GM21737 (cell line): Measurements from ENCODE around the gene CDCP2.

Experiments used
- ATAC-seq: cut with Tn5 transposase; IDR thresholded peaks from one replicate; pipeline ENCODE4 v1.9.1; 2021; ENCODE audit warnings: mild to moderate bottlenecking, moderate library complexity; ENCODE audit not compliant: unreplicated experiment

CDCP2 gene

DNA sequence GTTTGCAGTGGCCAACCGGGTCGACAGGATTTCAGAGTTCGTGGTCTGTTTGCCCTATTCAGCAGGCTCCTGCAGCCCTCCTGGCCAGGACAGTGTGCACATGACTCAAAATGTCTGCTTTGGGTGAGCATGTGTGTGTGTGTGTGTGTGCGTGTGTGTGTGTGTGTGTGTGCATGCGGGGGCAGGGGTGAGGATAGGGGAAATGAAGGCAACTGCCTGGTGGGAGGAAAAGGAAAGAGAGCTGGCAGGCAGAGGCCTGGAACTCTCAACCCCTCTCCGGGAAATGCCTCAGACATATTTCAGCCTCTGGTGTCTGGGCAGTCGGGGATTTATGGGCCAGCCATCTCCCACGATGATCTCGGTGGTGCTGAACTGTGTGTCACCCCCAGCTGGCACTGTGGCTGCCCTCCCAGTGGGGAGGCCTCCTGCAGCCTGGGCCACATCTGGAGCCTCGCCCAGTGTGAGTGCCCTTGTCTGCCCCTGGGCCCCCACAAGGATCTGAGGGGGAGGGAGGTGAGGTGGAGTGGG, 15.2 kb downstream of the CDCP2 start:
- ATAC-seq: no peak

DNA sequence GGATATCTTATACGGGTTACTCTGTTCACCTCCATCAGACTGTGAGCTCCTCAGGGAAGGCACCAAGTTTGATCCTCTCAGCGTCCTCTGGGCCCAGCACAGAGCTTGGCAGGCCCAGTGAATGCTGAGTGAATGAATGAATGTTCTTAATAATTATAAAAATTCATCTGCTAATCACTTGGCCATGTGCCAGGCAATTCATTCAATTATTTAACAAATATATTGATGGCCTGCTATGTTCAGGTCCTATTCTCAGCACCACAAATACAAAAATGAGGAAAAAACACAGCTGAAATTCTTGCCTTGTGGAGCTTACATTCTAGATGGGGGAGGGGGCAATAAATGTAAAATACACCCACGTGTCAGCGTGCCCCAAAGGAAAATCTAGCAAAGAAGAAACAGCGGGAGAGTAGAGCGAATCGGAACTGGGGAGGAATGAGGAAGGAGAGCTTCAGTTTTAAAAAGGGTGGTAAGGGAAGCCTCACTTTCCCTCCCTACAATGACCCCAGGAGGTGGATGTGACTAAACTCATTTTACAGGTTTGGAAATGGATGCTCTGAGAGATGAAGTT, 15.8 kb downstream of the CDCP2 start:
- no peak for ATAC-seq

DNA sequence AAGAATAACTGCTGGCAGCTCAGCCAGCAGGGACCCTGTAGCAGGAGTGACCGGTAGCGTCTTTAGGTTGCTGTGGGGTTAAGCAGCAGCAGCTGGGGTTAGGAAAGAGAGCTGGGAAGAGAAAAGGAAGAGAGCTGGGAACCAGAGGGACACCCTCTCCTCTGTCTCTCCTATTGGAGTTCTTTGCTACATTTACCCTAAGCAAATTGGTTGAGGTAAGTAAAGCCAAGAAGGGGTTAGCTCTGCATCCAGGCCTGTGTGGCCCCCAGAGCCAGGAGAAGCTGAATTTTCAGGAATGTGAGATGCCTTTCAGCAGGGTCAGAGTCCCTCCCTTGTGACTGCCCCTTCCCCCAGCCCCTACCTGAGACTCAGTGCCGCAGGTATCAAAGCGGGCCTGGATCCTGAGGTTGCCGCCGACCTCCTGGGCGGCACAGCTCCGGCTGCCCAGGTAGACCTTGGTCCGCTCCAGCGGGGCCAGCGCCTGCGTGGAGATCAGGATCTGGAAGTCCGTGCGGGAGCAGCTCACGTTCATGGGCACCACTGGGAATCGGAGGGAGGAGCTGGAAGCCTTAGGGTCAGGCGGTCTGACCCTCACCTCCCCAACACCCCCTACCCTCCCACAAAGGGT, 16.4 kb downstream of the CDCP2 start:
- no peak for ATAC-seq

DNA sequence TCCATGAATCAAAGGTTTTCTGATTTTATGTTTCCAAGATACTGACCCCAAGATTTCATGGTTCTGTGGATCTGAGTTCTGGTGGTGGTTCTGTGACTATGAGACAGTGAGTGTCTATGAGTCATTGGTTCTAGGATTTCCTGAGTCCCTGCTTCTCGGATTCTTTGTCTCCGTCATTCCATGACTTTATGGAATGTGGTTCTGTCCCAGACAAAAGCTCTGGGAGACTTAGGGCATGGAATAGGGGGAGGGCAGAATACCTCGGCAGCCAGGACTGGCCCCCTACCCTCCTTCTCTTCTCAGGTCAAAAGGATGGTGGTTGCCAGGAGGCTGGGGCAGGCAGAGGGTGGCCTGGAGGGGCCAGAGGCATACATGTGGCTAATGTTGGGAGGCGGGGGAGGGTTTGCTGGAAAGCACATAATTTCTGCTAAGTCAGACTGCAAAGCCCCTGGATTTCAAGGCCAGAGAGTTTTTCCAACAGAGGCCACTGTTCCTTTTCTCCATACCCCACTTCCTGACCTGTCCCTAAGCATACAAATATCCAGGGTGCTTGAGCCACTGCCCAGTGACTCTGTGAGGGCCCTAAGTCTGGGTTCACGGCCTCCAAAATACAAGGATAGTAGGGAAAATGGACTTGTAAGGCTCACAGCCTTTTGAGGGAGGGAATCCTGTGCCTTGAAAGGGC, 17.2 kb downstream of the CDCP2 start:
- ATAC-seq: no peak

DNA sequence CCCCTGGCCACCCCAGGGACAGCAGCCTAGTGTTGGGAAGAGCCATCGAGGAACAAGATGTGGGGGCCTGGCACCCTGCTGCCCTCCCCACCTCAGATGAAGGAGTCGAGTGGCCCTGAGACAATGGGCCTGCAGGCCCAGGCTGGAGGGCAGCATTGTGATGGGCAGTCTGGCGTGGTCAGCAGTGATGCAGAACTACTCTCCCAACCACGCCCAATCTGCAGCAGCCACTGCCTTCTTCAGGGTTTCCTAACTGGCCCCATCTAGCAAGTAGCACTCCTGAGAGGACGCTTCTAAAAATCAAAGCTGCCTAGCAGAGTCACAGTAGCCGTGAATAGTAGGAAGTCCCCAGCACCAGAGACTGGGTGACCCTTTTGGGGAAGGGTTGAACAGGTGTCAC, 18.5 kb downstream of the CDCP2 start:
- ATAC-seq: no peak

DNA sequence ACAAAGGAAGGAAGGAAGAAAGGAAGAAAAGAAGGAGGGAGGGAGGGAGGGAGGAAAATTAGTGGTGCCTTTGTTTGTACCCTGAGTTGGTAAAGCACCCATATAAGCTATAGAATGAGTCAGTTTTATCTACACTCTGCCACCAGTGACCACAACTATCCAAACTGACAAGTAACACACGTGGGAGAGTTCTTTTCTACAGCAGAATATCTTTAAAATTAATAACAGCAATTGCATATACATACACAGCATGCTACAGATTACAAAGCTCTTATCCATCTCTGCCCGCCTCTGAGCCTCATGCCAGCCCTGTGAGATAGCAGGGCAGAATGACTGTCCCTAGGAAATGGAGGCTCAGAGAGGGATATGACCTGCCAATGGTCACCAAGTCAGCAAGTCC, 20.3 kb downstream of the CDCP2 start:
- no peak for ATAC-seq

DNA sequence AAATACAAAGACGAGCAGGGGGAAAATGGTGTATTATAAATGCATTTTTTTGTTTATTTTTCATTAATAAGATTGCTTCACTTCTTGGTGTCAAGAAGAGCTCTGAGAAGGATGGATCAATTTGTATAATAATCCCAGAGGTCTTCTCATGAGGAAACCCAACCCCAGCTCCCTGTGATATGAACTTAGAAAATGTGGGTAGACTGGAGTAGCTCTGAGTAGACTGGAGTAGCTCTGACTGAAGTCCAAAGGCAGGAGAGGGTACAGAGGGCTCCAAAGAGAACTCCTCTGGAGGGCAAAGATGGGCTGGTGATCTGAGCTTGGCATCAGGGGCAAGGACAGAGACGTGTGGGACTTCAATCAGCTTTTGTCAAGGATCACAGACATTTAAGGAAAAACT, 21.4 kb downstream of the CDCP2 start:
- no peak for ATAC-seq

DNA sequence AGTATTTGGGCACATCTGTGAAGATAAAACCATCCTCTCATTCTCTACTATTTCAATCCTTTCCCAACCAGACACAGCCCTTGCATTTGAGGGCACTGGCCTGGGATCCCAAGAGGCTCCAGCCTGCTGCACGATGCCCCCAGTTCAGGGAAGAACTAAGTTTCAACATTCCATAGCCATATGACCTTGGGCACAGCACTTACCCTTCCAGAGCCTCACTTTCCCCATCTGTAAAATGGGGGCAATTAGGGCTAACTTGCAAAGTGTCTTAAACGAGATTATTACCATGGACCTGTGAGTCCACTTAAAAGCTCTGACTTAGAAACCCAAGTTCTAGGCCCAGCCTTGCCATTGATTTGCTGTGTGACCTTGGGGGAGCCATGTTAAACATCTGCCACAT, 22.9 kb downstream of the CDCP2 start:
- no peak for ATAC-seq

DNA sequence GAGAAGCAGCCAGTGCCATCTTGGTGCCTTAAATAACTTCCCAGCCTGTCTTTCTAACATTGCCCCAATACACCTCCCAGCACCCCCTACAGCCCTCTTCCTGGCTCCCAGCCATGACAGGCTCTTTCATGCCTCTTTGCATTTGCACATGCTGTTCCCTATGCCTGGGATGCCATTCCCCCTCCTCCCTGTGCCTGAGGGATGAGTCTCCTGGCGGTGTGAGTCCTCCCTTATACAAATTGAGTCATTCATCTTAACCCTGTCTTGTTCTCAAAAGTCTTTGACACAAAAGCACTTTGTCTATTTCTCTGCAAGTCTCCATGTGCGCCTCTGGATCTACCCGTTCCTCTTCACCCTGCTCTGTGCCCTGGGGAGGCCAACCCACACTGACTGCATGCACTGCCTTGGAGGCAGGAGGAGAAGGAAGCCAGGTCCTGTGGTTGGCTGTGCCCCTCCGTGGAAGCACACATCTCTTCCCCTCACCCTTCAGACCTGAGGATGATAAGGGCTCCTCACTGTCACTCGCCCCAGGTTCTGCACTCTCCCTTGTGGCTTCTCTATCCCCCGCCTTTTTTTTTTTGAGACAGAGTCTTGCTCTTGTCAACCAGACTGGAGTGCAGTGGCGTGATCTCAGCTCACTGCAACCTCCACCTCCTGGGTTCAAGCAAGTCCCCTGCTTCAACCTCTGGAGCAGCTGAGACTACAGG, 25.1 kb downstream of the CDCP2 start:
- ATAC-seq: no peak

DNA sequence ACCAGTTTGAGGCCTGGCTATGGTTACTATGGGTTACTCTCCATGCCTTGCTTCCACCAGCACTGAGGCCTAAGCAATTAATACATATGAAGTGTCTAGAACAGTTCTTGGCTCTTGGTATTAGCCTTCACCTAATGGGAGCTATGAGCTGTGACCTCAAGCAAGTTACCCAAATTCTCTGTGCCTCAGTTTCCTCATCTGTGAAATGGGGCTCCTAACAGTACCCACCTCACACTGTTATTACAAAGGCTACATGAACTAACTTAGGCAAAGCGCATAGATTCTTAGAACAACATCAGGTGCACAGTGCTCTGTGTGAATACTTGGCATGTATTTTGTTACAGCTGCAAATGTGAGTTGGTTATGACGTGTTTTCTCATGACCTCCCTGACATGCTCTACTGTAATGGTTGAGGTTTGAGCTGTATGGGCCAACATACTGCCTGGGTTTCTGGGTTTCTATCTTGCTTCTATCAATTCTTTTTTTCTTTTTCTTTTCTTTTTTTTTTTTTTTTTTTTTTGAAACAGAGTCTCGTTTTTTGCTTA, 26.5 kb downstream of the CDCP2 start:
- no peak for ATAC-seq

DNA sequence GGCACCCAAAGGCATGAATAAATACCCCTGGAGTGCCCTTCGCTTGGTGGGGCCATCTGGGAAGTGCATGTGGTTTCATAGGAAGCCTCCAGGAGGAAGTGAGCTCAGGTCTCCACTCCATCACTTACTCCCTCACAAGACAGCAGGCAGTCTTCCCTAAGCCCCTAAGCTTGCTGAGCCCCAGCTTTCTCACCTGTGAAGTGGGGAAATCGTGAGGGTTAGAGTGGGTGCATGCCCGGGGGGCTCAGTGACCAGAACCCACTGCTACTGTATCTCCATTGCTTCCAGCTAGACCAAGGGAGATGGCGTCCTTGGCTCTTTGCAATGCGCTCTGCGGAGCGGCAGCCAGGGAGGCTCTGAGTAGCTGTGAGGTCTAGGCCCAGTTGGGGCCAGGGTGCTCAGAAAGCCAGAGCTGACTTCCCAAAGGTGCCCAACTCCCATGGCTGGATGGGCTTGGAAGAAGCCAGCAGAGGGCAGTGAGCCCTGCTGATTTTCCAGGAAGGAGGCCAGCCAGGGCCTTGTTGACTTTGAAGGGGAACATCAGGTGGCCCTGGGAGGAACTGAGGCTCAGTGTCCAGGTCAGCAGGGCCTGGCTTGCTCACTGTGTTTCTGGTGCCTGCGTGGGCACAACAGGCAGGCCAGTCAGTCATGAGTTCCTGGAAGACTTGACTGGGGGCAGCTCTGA, 27.3 kb downstream of the CDCP2 start:
- ATAC-seq: no peak

DNA sequence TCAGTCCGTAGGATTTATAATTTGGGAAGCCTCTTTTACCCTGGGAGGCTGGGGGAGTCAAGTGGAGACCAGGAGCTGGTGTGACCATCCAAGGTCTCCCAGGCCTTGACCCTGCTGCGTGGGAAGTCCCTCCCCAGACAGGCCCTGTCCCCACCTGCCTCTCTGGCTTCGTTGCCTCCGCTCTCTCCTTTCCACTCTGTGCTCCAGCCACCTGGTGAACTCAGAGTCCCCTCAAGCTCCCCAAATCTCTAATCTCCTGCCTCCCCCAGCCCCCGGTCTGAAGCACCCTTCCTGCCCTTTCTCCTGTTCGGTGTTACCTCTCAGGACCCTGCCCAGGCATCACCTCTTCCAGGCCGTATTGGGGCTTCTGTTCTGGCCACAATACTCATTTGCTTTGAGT, 27.9 kb downstream of the CDCP2 start:
- no peak for ATAC-seq

DNA sequence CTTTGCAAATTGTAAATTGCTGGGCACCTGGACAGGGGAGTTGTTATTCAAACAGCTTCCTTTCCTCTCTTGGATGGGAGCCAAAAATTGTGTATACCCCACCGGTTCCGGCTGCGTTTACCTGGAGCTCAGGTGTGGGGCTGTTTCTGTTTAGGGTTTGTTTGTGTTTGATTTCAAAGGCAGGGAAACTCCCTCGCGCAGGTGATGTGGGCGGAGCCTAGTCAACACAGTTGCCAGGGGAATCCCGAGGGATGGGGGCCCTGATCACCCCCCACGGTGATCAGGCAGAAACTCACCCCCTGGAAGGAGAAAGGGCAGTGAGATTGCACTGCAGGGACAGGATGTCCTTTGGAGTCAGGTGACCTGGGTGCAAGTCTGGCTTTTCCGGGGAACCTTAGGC, 28.3 kb downstream of the CDCP2 start:
- no peak for ATAC-seq

DNA sequence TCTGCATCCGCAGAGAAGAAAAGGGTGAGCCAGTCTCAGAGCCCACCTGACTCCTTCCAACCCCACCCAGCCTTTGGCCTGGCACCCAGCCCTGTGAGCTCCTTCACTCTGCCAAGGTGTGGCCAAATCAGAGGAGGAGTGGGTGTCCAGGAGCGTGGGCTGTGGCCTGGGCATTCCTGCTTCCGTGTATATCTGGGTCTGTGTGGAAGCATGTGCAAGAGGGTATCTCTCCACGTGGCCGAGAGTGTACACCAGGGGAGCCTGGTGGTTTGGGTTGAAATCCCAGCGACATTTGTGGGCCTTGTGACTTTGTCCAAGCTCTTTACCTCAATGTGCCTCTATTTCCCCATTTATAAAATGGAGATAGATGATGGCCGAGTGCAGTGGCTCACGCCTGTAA, 29.8 kb downstream of the CDCP2 start:
- ATAC-seq: no peak

DNA sequence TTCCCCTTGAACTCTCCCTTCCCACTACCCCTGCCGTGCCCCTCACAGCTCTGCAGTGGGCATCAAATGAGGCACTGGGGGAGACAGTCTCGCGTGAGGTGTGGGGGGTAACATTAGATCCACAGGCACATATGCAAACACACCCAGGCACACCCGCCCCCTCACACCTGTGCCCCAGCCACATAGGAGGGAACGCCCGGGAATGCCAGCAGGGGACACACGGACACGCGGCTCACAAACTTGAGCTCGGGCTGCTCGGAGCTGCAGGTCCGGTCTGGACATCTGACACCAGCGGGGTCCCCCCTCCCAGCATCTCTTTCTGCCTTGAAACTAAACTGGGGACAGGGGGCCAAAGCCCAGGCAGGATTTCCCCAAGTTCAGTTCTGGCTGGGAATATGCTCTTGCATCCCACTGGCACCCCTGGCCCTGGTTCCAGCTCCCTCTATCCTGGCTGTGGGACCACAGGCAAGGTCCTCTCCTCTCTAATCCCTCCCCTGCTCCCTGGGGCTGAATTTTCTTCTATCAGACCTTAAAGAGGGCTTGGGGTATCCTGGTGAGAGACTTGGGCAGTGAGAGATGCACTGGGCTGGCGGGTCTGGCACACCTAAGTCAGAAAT, 30.6 kb downstream of the CDCP2 start:
- no peak for ATAC-seq

DNA sequence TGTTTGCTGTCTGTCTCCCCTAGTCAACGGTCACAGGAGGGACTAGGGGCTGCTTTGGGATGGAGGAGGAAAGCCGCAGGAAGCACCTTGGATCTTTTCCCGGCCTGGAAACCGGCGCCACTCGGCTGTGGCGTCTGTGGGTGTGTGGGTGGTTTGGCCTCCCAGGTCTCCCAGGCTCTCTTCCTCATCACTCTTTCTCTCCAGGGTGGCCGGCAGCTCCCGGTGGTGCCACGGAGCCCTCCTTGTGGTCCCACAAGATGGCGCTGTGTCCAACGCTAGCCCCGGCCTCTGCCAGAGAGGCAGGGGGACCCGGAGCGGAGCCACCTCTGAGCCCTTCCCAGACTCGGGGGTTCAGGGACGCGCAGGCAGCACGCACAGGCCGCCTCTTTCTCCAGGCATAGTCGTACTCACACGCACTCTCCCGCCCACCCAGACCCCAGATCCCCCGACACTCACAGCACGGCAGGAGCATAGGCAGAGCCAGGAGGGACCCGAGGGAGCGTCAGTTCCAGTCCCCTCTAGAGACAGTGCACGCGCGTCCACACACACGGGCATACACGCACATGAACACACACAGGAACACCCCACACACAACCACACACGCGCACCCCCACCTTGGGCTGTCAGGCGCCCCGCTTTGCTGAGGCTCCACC, 31.2 kb downstream of the CDCP2 start:
- no peak for ATAC-seq

DNA sequence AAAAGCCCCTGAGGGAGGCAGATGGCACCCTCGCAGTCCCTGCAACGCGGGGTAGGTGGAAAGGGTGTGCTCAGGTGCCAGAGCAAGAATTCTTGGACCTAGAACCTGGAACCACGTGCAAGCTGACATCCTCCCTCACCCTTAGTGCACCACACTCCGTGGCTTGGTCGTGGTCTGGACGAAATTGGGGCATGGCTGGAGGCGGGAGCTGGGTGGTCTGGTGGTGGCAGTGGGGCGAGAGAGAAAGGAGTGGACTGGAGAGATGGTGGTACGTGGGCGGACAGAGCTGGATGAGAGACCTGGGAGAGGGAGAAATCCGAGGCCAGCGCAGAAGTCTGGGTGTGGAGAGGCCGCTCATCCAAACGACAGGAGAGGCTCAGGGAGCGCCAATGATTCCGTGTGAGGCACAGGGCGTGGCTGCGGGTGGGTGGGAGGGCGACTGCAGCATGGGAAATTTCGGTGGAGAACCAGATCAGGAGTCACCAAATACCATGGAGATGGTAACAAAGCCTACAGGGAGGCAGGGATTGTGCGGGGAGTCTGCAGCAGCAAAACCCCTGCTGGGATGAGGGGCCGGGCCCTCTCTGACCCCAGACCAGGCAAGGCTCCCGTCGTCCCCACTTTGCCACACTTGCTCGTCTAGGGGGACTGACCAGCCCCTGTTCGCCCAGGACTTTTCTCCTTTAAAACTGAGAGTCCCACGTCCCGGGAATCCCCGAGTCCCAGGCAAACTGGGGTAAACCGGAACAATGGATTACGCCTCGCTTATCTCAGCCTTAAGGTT, 31.9 kb downstream of the CDCP2 start:
- ATAC-seq: no peak

DNA sequence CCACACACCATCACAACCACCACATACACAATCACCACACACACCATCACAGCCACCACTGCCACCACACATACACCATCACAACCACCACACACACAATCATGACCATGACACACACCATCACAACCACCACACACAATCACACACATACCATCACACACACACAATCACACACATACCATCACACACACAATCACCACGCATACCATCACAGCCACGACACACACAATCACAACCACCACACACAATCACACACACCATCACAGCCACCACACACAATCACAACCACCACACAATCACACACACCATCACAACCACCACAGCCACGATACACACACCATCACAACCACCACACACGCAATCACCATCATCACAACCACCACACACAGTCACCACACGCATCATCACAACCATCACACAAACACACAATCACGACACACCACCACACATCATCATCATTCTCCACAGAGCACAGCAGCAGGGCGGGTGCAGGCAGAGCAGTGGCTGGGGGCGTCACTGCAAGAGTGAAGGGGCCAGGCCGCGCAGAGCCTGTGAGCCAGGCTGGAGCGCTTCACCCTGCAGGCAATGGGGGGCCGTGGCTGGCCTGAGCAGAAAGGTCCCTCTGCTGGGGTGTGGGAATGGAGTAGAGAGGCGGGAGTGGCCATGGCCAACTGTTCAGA, 32.6 kb downstream of the CDCP2 start:
- no peak for ATAC-seq

DNA sequence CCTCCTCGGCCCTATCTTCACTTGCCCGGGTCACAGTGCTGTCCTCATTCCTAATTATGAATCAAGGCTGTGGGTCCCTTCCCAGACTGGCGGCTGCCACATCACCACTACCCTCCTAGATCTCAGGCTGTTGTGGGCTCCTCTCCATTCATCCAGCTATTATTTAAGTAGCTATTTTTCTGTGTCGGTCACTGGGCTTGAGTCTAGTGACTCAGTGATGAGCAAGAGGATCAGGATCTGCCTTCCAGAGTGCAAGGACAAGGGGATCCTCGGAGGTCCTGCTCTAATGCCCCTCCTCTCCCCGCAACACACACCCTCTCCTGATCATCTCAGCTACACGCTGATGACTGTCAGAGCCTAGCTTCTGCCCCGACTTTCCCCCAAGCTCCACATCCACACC, 34.1 kb downstream of the CDCP2 start:
- no peak for ATAC-seq
